GM23338 (cell line): ENCODE measurements around the gene FETUB.

Experiments
- EZH2 ChIP-seq: fragments of 200-600 bp; sonication (generic); IDR thresholded peaks from one replicate; pipeline ENCODE4 v1.8.0; 2017; ENCODE audit warnings: antibody characterized with exemption, mild to moderate bottlenecking, low read depth; ENCODE audit not compliant: unreplicated experiment
- TF ChIP-seq, protein P1 (sequence below), 2 experiments: fragments of 200-600 bp in 1 of 2; sonication (generic) in 1 of 2; conservative IDR thresholded peaks; 2 replicates each; pipeline versions ENCODE4 v1.5.1 to v1.6.1; 2016 to 2017; ENCODE audit warnings: antibody characterized with exemption in 2 of 2, low read depth in 2 of 2, mild to moderate bottlenecking in 2 of 2, moderate library complexity in 1 of 2

DNA sequence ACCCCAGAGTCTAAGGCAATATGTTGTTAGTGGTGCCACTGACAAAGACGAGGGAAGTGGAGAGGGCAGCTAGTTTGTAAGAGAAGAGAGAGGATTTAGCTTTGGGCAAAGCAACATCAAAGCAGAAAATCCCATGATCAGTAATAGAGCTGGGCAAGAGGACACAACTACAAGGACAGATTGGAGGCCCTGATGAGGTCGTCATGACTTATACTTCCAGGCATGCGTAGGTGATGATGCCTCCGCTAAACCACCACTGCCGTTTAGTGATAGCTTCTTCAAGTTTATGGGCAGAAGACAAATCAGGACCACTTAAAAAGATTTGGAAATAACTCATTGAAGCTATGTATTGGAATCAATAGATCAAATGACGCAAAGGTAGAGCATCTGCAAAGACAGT, 28.2 kb downstream of the FETUB start:
- TF ChIP-seq, protein P1, sequence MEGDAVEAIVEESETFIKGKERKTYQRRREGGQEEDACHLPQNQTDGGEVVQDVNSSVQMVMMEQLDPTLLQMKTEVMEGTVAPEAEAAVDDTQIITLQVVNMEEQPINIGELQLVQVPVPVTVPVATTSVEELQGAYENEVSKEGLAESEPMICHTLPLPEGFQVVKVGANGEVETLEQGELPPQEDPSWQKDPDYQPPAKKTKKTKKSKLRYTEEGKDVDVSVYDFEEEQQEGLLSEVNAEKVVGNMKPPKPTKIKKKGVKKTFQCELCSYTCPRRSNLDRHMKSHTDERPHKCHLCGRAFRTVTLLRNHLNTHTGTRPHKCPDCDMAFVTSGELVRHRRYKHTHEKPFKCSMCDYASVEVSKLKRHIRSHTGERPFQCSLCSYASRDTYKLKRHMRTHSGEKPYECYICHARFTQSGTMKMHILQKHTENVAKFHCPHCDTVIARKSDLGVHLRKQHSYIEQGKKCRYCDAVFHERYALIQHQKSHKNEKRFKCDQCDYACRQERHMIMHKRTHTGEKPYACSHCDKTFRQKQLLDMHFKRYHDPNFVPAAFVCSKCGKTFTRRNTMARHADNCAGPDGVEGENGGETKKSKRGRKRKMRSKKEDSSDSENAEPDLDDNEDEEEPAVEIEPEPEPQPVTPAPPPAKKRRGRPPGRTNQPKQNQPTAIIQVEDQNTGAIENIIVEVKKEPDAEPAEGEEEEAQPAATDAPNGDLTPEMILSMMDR (conservative IDR thresholded peaks at IDR 0.05; ENCODE audit: low read depth in 2 of 2), result no peak
- no peak for TF ChIP-seq EZH2
